MM.1S (cell line): ENCODE data around the gene REC114.

Source experiments
- DNase-seq: peaks from one replicate; pipeline ENCODE4 v3.0.0-alpha.2; 2015
- H2AFZ ChIP-seq: fragments of 300-600 bp; sonication (generic); 2 replicates; pipeline ENCODE4 v1.6.0; 2016; ENCODE audit warnings: antibody characterized with exemption, low read length
- H3F3A ChIP-seq: fragments of 300-600 bp; sonication (generic); 2 replicates; pipeline ENCODE4 v1.6.1; 2016; ENCODE audit warnings: mild to moderate bottlenecking, antibody characterized with exemption, low read length, moderate library complexity, mixed read lengths; ENCODE audit not compliant: insufficient read depth
- H3K27ac ChIP-seq: fragments of 300-600 bp; sonication (generic); 2 replicates; pipeline ENCODE4 v1.5.1; 2016; ENCODE audit warnings: mild to moderate bottlenecking, low read length
- H3K27me3 ChIP-seq: fragments of 300-600 bp; sonication (generic); replicated peaks from 2 replicates; pipeline ENCODE4 v1.6.0; 2016; ENCODE audit warnings: low read length; ENCODE audit not compliant: insufficient read depth
- H3K36me3 ChIP-seq: fragments of 300-600 bp; sonication (generic); replicated peaks from 2 replicates; pipeline ENCODE4 v1.6.1; 2016; ENCODE audit warnings: mild to moderate bottlenecking, low read length, mixed read lengths; ENCODE audit not compliant: insufficient read depth
- H3K4me1 ChIP-seq: fragments of 300-600 bp; sonication (generic); 2 replicates; pipeline ENCODE4 v1.6.1; 2016; ENCODE audit warnings: low read length, mixed read lengths
- H3K4me2 ChIP-seq: fragments of 300-600 bp; sonication (generic); 2 replicates; pipeline ENCODE4 v1.6.0; 2016; ENCODE audit warnings: low read depth, low read length
- H3K4me3 ChIP-seq: fragments of 300-600 bp; sonication (generic); 2 replicates; pipeline ENCODE4 v1.5.1; 2016; ENCODE audit warnings: low read length, mixed read lengths
- H3K79me2 ChIP-seq: fragments of 300-600 bp; sonication (generic); 2 replicates; pipeline ENCODE4 v1.6.1; 2016; ENCODE audit warnings: mixed run types, low read length, mixed read lengths
- H3K9ac ChIP-seq: fragments of 300-600 bp; sonication (generic); 2 replicates; pipeline ENCODE4 v1.6.1; 2016; ENCODE audit warnings: low read length, mixed read lengths
- H3K9me2 ChIP-seq: fragments of 300-600 bp; sonication (generic); replicated peaks from 2 replicates; pipeline ENCODE4 v1.6.1; 2016; ENCODE audit warnings: mild to moderate bottlenecking, low read length, mixed read lengths; ENCODE audit not compliant: insufficient read depth
- H3K9me3 ChIP-seq: fragments of 300-600 bp; sonication (generic); replicated peaks from 2 replicates; pipeline ENCODE4 v1.6.1; 2016; ENCODE audit warnings: mild to moderate bottlenecking, low read length, mixed read lengths; ENCODE audit not compliant: insufficient read depth
- H4K20me1 ChIP-seq: fragments of 300-600 bp; sonication (generic); 2 replicates; pipeline ENCODE4 v1.6.1; 2016; ENCODE audit warnings: mild to moderate bottlenecking, low read length, moderate library complexity, mixed read lengths; ENCODE audit not compliant: insufficient read depth
- EZH2 ChIP-seq: fragments of 300-600 bp; sonication (generic); optimal IDR thresholded peaks from 2 replicates; pipeline ENCODE3; 2017; ENCODE audit warnings: low read depth, mild to moderate bottlenecking, antibody characterized with exemption, low read length, mixed read lengths
- EZH2phosphoT487 ChIP-seq: fragments of 300-600 bp; sonication (generic); IDR thresholded peaks from 2 replicates; pipeline ENCODE4 v1.6.1; 2018; ENCODE audit warnings: antibody characterized with exemption, low read length
- TF ChIP-seq, protein P1 (sequence below): fragments of 300-600 bp; sonication (generic); IDR thresholded peaks from 2 replicates; pipeline ENCODE4 v1.5.1; 2016; ENCODE audit warnings: antibody characterized with exemption, low read length, mixed read lengths

REC114 gene

DNA sequence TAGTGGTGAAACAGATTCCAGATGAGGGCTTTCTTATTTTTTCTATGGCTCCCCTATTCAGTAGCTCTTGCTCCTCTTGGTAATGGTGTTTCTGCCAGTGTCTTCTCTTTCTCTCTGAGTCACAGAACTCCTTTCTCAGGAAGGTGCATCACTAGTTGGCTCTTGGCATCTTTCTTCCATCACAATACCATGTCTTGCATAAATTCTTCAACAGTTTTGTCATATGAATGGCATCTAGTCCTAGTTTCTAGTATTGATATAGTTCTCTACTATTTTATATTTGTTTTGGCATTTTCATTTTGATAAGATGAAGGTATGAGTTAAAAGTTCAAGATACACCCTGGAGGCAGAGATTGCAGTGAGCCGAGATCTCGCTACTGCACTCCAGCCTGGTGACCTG lies 51.0 kb downstream of the REC114 start:
- Histone ChIP-seq H3K27ac (no peak overlapping the region), H4K20me1 (no peaks in the 10 kb centered on the region), H3K4me1 (no peaks in the 10 kb centered on the region), H2AFZ (no peak overlapping the region), H3K27me3 (no peaks in the 10 kb centered on the region), H3K4me2 (no peak overlapping the region), H3F3A (no peaks in the 10 kb centered on the region), H3K79me2 (no peaks in the 10 kb centered on the region), H3K9me2 (no peaks in the 10 kb centered on the region), H3K9me3 (no peaks in the 10 kb centered on the region), H3K36me3 (no peaks in the 10 kb centered on the region), H3K4me3 (no peak overlapping the region), H3K9ac (no peak overlapping the region)
- TF ChIP-seq, protein P1, sequence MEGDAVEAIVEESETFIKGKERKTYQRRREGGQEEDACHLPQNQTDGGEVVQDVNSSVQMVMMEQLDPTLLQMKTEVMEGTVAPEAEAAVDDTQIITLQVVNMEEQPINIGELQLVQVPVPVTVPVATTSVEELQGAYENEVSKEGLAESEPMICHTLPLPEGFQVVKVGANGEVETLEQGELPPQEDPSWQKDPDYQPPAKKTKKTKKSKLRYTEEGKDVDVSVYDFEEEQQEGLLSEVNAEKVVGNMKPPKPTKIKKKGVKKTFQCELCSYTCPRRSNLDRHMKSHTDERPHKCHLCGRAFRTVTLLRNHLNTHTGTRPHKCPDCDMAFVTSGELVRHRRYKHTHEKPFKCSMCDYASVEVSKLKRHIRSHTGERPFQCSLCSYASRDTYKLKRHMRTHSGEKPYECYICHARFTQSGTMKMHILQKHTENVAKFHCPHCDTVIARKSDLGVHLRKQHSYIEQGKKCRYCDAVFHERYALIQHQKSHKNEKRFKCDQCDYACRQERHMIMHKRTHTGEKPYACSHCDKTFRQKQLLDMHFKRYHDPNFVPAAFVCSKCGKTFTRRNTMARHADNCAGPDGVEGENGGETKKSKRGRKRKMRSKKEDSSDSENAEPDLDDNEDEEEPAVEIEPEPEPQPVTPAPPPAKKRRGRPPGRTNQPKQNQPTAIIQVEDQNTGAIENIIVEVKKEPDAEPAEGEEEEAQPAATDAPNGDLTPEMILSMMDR, result no peak
- TF ChIP-seq EZH2phosphoT487, result no peak
- TF ChIP-seq EZH2, result no peak
- no peak for DNase-seq

DNA sequence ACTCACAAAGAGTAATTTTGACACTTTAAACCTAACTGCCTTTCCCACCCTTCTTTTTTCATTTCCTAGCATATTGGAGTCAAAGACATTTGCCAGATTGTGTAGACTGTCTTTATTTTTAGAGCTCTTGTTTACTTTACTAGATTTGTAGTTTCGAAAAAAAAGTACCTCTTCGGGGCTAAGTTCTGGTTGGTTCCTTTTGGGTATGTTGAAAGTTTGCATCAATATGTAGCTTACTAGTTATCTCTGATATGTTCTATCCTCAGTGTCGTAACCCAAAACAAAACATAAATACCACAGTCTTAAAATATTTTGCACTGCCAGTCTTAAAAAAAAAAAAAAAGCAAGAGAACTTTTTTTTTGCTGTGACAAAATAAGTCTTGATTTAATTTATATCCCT lies 52.2 kb downstream of the REC114 start:
- H3K9me3 ChIP-seq, result no peaks in the 10 kb centered on the region
- H3K79me2 ChIP-seq, result no peaks in the 10 kb centered on the region
- H3K4me2 ChIP-seq, result no peak overlapping the region
- H3K9me2 ChIP-seq, result no peaks in the 10 kb centered on the region
- H3F3A ChIP-seq, result no peaks in the 10 kb centered on the region
- no peak overlapping the region for H3K9ac ChIP-seq
- H3K27me3 ChIP-seq, result no peaks in the 10 kb centered on the region
- no peaks in the 10 kb centered on the region for H3K4me1 ChIP-seq
- no peaks in the 10 kb centered on the region for H4K20me1 ChIP-seq
- H3K27ac ChIP-seq, result no peak overlapping the region
- no peak overlapping the region for H3K4me3 ChIP-seq
- no peaks in the 10 kb centered on the region for H3K36me3 ChIP-seq
- no peak for TF ChIP-seq EZH2
- TF ChIP-seq EZH2phosphoT487, result no peak
- TF ChIP-seq, protein P1, result no peak
- H2AFZ ChIP-seq, result no peak overlapping the region
- DNase-seq, result no peak

DNA sequence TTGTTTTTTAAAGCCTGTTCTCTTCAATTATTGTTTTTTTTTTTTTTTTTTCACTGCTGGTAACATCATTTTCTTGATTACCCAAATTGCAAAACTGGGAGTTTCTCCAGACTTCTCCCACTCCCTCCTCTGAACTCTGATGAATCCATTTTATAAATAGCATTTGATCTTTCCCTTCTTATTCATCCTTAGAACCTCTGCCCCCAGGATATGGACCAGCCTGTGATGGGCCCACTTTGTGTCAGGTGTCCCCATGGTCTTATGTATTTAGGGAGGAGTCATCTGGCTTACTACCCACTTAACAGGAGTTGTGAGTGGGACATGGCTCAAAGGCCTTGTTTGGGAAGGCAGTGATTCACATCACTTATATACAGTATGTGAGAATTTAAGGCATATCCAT lies 57.7 kb downstream of the REC114 start:
- H2AFZ ChIP-seq, result no peak overlapping the region
- H3K9ac ChIP-seq, result no peak overlapping the region
- no peaks in the 10 kb centered on the region for H3K4me1 ChIP-seq
- no peaks in the 10 kb centered on the region for H3K27me3 ChIP-seq
- H4K20me1 ChIP-seq, result no peaks in the 10 kb centered on the region
- H3K79me2 ChIP-seq, result no peaks in the 10 kb centered on the region
- no peaks in the 10 kb centered on the region for H3F3A ChIP-seq
- no peaks in the 10 kb centered on the region for H3K36me3 ChIP-seq
- H3K27ac ChIP-seq, result no peak overlapping the region
- TF ChIP-seq, protein P1, result no peak
- TF ChIP-seq EZH2phosphoT487, result no peak
- no peak for TF ChIP-seq EZH2
- no peaks in the 10 kb centered on the region for H3K9me2 ChIP-seq
- H3K4me2 ChIP-seq, result no peak overlapping the region
- no peaks in the 10 kb centered on the region for H3K9me3 ChIP-seq
- no peak overlapping the region for H3K4me3 ChIP-seq
- no peak for DNase-seq

DNA sequence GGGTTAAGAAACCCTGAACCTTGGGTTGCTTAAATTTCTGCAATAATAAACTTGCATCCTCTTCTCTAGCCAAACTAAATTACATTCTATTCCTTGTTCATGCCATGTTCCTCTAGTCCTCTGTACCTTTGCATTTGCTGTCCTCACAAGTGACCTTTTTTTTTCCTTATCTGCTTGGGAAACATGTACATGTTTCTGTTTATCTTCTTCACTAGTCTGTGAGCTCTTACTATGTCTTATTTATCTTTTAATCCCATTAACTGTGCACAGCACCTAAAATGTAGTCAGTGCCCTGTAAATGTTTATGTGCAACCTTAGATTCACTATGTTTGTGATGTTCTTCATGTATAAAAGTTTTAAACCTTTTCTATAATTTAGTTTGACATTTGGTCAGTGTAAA lies 61.9 kb downstream of the REC114 start:
- Histone ChIP-seq H3K27me3 (no peaks in the 10 kb centered on the region), H3K4me1 (no peaks in the 10 kb centered on the region), H3F3A (no peaks in the 10 kb centered on the region), H3K4me3 (no peak overlapping the region), H3K27ac (no peak overlapping the region), H2AFZ (no peak overlapping the region), H4K20me1 (no peaks in the 10 kb centered on the region), H3K79me2 (no peaks in the 10 kb centered on the region), H3K4me2 (no peak overlapping the region), H3K36me3 (no peaks in the 10 kb centered on the region), H3K9ac (no peak overlapping the region), H3K9me2 (no peaks in the 10 kb centered on the region), H3K9me3 (no peaks in the 10 kb centered on the region)
- TF ChIP-seq EZH2phosphoT487 (no peak), EZH2 (no peak)
- TF ChIP-seq, protein P1, result no peak
- no peak for DNase-seq
